ENCODE data around the gene LRTM2. TPM values are rescaled to one million over a fixed set of nuclear protein-coding genes. Genes with fewer than 3 reads are reported as not detected.

The LRTM2 gene
- total and polyA plus RNA-seq, 4 donors, result not detected

DNA sequence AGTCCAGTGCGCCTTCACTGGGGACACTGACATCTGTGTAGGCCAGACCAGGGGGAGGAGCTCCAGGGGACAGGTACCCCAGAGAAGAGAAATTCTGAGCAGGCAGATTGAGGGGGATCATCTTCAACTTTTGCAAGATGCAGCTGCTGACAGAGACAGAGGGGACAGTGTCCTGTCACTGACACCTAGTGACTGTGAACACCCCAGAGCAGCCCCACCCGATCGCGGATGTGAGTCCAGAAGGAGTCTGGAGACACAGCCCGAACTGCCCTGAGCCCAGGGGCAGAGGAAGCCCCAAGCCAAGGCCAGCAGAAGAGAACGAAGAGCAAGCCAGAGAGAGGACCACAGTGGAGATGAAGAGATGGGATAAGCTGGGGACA lies 21.7 kb upstream of the LRTM2 start:
- no peak for DNase-seq (ENCODE audit: low spot score)
- TF ChIP-seq ZBTB33 (IDR thresholded peaks at IDR 0.05), result no peak
- TF ChIP-seq TAF1 (conservative IDR thresholded peaks at IDR 0.05), result no peak
- no peak for TF ChIP-seq FOXA2 (IDR thresholded peaks at IDR 0.05)
- no peak for TF ChIP-seq NR2F2 (IDR thresholded peaks at IDR 0.05)
- TF ChIP-seq HNF4G (IDR thresholded peaks at IDR 0.05), result no peak
- no peak for TF ChIP-seq REST (IDR thresholded peaks at IDR 0.05)
- TF ChIP-seq, protein P1, sequence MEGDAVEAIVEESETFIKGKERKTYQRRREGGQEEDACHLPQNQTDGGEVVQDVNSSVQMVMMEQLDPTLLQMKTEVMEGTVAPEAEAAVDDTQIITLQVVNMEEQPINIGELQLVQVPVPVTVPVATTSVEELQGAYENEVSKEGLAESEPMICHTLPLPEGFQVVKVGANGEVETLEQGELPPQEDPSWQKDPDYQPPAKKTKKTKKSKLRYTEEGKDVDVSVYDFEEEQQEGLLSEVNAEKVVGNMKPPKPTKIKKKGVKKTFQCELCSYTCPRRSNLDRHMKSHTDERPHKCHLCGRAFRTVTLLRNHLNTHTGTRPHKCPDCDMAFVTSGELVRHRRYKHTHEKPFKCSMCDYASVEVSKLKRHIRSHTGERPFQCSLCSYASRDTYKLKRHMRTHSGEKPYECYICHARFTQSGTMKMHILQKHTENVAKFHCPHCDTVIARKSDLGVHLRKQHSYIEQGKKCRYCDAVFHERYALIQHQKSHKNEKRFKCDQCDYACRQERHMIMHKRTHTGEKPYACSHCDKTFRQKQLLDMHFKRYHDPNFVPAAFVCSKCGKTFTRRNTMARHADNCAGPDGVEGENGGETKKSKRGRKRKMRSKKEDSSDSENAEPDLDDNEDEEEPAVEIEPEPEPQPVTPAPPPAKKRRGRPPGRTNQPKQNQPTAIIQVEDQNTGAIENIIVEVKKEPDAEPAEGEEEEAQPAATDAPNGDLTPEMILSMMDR (IDR thresholded peaks at IDR 0.05; ENCODE audit: low read depth, low read length, missing input control), result no peak
- no peak for TF ChIP-seq RXRA (IDR thresholded peaks at IDR 0.05)
- TF ChIP-seq YY1 (IDR thresholded peaks at IDR 0.05), result no peak
- TF ChIP-seq SP1 (IDR thresholded peaks at IDR 0.05), result no peak
- no peak for TF ChIP-seq EGR1 (IDR thresholded peaks at IDR 0.05; ENCODE audit: low read depth in 2 of 2)
- no peak for TF ChIP-seq RAD21 (IDR thresholded peaks at IDR 0.05)
- TF ChIP-seq GABPA (IDR thresholded peaks at IDR 0.05 in 1 of 2, conservative IDR thresholded peaks at IDR 0.05 in 1 of 2), result no peak
- TF ChIP-seq, protein P2, sequence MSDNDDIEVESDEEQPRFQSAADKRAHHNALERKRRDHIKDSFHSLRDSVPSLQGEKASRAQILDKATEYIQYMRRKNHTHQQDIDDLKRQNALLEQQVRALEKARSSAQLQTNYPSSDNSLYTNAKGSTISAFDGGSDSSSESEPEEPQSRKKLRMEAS (IDR thresholded peaks at IDR 0.05), result no peak
- TF ChIP-seq, protein P3, sequence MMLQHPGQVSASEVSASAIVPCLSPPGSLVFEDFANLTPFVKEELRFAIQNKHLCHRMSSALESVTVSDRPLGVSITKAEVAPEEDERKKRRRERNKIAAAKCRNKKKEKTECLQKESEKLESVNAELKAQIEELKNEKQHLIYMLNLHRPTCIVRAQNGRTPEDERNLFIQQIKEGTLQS (IDR thresholded peaks at IDR 0.05), result no peak
- Histone ChIP-seq H3K4me3 (ENCODE audit: low read depth in 1 of 3, low read length in 3 of 3) (no peak overlapping the region), H3K9ac (ENCODE audit: low read depth in 1 of 2, low read length in 2 of 2) (no peak overlapping the region), H3K4me1 (ENCODE audit: control insufficient read depth in 4 of 4, insufficient read depth in 4 of 4, low read length in 3 of 4) (peaks cover 3 to 16% (median 11%) of the 10 kb centered on the region in 4 donors), H3K9me3 (ENCODE audit: control insufficient read depth in 4 of 4, low read length in 3 of 4) (no peaks in the 10 kb centered on the region), H3K27me3 (ENCODE audit: control insufficient read depth in 4 of 4, insufficient read depth in 4 of 4, low read length in 3 of 4) (no peaks in the 10 kb centered on the region), H3K27ac (ENCODE audit: low read depth in 1 of 2, low read length in 2 of 2) (no peak overlapping the region), H3K36me3 (ENCODE audit: control insufficient read depth in 4 of 4, insufficient read depth in 3 of 4, low read depth in 1 of 4, low read length in 3 of 4) (no peaks in the 10 kb centered on the region)
- 89% methylated on average over 6 of the region's 6 CpGs for WGBS

Measured in liver (tissue), 9 donors.